Stimulated activated CD4-positive, alpha-beta T cell treated with anti-CD3 and anti-CD28 coated beads, Interleukin-4, amount 100 ng/mL, for 48 hours (primary cell): ENCODE results near the gene LRP5.

Source experiments
- DNase-seq, 2 donors: peaks; one replicate each; pipeline ENCODE4 v3.0.0-alpha.2; 2020; ENCODE audit warnings: low read depth in 2 of 2

LRP5 gene

GRCh38 chr11:68371171-68372041, 59.0 kb downstream of the LRP5 start:
- DNase-seq: no peak

- no peak for DNase-seq
Observed at GRCh38 chr11:68372114-68372513, 59.7 kb downstream of the LRP5 start.

GRCh38 chr11:68372625-68373024, 60.2 kb downstream of the LRP5 start:
- no peak for DNase-seq

- no peak for DNase-seq
Observed at GRCh38 chr11:68373189-68373814, 60.9 kb downstream of the LRP5 start.

- no peak for DNase-seq
Observed at GRCh38 chr11:68373815-68374501, 61.6 kb downstream of the LRP5 start.

- DNase-seq: no peak
Observed at GRCh38 chr11:68374531-68374930, 62.1 kb downstream of the LRP5 start.

GRCh38 chr11:68375337-68375736, 62.9 kb downstream of the LRP5 start:
- no peak for DNase-seq

- DNase-seq: no peak
Observed at GRCh38 chr11:68375766-68376165, 63.4 kb downstream of the LRP5 start.

- no peak for DNase-seq
Observed at GRCh38 chr11:68377389-68377795, 65.0 kb downstream of the LRP5 start.

- no peak for DNase-seq
Observed at GRCh38 chr11:68379206-68379605, 66.8 kb downstream of the LRP5 start.

GRCh38 chr11:68380786-68381622, 68.6 kb downstream of the LRP5 start:
- DNase-seq: no peak

- no peak for DNase-seq
Observed at GRCh38 chr11:68381716-68382115, 69.3 kb downstream of the LRP5 start.

GRCh38 chr11:68382358-68382998, 70.1 kb downstream of the LRP5 start:
- DNase-seq: no peak

- DNase-seq: peak; percentile 57 to 72
Observed at GRCh38 chr11:68383976-68384501, 71.6 kb downstream of the LRP5 start.

- no peak for DNase-seq
Observed at GRCh38 chr11:68384530-68385081, 72.2 kb downstream of the LRP5 start.

- no peak for DNase-seq
Observed at GRCh38 chr11:68385128-68385527, 72.7 kb downstream of the LRP5 start.

GRCh38 chr11:68386331-68386978, 74.1 kb downstream of the LRP5 start:
- no peak for DNase-seq

- DNase-seq: no peak
Observed at GRCh38 chr11:68387840-68388239, 75.4 kb downstream of the LRP5 start.

- DNase-seq: no peak
Observed at GRCh38 chr11:68388595-68389198, 76.3 kb downstream of the LRP5 start.

GRCh38 chr11:68390315-68390714, 77.9 kb downstream of the LRP5 start:
- no peak for DNase-seq
